Putamen (tissue), 1 donor: Measurements from ENCODE around the gene ADAMTS6.
A peak's percentile ranks its signal among the peaks of the same experiment; 100 is the strongest.
"Not testable (repeated sequence)": the region's sequence is repeated elsewhere in the genome, so short reads cannot be mapped to it uniquely, and the experiment has no call there.

ENCODE experiments used
- DNase-seq: peaks from one replicate; pipeline ENCODE4 v3.0.0-alpha.2; 2016; ENCODE audit warnings: low spot score

ADAMTS6 gene

DNA sequence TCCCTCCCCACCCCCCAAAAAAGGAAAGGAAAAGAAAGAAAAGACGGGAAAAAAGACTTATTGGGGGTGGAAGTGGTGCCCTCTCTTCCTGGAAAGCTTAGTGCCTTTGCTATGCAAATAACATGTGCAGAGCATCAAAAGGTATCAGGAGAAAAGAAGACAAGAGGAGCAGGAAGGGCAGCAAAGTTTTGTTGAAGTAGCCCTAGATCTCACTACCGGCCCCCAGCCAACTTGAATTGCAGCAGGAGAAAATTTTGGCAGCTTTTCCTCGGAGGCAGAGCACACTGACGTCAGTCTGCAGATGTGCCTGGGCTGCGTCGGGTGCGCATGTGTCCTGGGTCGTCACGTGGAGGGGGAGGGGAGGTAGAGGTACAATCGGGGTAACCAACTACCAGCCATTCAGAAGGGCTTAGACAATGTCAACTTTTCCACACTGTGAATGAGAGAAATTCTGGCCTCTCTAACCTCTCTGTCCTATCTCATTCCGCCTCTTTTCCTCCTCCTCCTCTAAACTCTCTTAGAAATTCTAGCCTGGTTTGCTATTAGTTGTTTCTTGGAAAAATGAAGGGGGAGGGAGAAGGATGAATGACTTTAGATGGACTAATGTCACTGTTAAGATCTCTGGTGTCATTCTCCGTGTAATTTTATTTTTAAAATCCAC is at the start of gene ADAMTS6:
Gene ADAMTS6 (minus strand): TSS at position 286 of the 661 bp plus-strand sequence. CDS start 8,247 bp downstream, outside the sequence.
- DNase-seq: peak; percentile 87

DNA sequence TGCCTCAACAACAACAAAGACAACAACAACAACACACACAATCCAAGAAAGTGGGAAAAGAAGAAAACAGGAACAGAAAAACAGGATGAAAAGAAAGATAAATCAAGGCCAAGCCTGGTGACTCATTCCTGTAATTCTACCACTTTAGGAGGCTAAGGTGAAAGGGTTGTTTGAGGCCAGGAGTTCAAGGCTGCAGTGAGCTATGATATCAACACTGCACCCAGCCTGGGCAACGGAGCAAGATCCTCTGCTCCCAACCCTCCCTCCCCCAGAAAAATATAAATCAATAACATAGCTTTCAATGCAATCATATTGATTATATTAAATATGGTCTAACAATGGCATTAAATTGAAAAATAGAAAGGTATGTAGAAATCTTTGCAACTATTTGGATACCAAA is 49.2 kb upstream of the ADAMTS6 start:
- no peak for DNase-seq

GRCh38 chr5:65525726-65526125 is 44.0 kb upstream of the ADAMTS6 start:
- DNase-seq: no peak

GRCh38 chr5:65512170-65512937 is 30.6 kb upstream of the ADAMTS6 start:
- no peak for DNase-seq

DNA sequence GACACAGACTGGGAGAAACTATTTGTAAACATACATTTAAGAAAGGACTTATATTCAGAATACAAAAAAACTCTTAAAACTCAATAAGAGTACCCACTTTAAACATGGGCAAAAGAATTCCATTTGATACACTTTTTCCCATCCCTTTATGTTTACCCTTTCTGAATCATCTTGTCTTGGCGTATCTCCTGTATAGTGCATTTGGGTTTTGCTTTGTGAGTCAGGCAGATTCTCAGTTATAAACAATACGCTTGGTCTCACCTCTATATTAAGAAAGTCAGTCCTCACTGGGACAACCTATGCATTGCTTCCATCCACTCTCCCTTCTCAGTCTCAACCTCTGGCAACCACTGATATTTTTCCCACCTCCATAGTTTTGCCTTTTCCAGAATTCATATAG is 27.3 kb upstream of the ADAMTS6 start:
- DNase-seq: no peak

DNA sequence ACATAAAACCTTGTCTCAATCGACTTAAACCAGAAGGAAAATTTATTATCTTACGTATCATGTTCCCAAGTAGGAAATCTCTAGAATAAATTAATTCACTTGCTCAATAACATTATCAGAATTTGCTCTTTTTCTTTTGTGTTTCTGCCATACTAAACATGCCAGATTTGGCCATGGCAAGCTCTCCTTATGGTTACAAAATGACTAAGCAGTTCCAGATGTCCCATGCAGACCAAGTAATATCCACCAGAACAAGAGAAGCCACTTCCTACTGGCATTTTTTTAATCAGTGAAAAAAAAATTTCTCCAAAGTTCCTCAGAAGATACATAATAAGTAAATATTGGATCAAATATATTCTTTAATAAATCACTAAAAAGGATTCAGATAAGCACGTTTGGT is 25.2 kb upstream of the ADAMTS6 start:
- no peak for DNase-seq

DNA sequence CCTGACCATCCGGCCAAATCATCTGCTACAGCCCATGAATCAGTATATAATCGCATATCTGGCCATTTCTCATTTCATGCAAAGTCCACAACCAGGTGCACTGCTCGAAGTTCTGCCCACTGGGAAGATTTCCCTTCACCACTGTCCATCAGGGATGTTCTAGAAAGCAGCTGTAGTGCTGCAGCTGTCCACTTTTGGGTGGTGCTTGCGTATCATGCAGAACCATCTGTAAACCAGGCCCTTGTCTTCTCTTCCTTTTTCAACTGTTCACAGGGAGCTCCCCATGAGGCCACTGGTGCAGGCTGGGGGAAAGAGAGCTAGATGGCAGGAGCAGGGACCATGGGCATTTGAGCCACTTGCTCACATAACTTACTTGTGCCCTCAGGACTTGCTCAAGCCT is 7.4 kb upstream of the ADAMTS6 start:
- no peak for DNase-seq

GRCh38 chr5:65488038-65488687 is 6.4 kb upstream of the ADAMTS6 start:
- not testable (repeated sequence) for DNase-seq

GRCh38 chr5:65486803-65487202 is 5.1 kb upstream of the ADAMTS6 start:
- not testable (repeated sequence) for DNase-seq

- DNase-seq: no peak
These were observed 3.7 kb upstream of the ADAMTS6 start for GRCh38 chr5:65485405-65485804.

- DNase-seq: peak; percentile 61
These were observed 2.0 kb upstream of the ADAMTS6 start for GRCh38 chr5:65483546-65484346.

DNA sequence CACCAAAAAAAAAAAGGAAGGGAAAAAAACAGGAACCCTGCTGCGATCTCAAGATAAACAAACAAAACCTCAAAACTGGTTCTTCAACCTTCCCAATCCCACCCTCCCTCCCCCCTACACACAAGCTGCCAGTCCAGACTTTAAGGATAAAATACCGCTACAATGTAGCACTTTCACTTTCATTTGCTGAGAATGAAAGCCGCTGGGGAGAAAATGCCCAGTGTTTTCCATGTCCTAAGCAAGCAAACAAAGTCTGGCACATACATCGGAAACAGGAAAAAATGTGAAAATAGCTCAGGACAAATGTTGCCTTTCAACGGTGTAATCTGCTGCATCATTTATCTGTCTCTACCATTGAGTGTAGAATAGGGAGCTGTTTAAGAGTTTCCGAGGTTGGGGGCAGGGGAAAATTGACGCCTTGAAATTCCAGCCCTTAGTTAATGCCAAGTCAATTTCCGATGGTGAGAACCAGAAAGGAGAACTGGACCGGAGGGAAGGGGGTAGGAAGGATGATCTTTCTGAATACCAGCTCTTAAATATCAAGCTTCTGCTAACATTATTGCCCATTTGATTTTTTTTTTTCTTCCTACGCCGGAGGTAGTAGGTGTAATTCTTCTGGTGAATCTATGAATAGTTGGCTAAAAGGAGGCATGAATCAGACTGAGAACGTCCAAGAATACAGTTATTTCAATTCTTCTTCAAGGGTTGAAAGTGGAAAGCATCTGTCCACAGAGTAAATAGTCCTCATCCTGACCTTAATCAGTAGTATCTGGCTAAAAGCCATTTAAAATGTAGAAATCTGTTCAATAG is 1.2 kb upstream of the ADAMTS6 start:
- DNase-seq: peak; percentile 23

- DNase-seq: peak; percentile 17
These were observed 596 bp upstream of the ADAMTS6 start for GRCh38 chr5:65482296-65482735.

- peak; percentile 1 for DNase-seq
These were observed 544 bp downstream of the ADAMTS6 start for GRCh38 chr5:65481171-65481581.

GRCh38 chr5:65480306-65480865 is 1.3 kb downstream of the ADAMTS6 start:
- peak; percentile 9 for DNase-seq

DNA sequence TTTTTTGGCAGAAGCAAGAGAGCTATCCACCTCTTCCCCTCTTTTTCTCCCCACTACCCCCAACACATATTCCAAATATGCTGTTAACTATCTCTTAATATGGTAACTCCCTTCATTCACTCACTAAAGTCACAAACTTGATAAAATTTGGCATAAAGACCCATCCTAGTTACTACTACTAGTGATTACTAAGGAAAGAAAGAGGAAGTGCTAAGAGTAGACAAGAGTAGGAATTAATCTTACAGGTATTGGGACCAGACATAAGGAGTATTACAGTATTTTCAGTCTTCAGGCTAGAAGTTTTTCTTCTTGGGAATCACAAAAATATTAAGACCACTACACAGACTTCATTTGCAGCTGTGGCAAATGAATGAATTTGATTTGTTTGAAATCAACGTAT is 2.2 kb downstream of the ADAMTS6 start:
- no peak for DNase-seq

GRCh38 chr5:65478336-65478735 is 3.4 kb downstream of the ADAMTS6 start:
- no peak for DNase-seq

DNA sequence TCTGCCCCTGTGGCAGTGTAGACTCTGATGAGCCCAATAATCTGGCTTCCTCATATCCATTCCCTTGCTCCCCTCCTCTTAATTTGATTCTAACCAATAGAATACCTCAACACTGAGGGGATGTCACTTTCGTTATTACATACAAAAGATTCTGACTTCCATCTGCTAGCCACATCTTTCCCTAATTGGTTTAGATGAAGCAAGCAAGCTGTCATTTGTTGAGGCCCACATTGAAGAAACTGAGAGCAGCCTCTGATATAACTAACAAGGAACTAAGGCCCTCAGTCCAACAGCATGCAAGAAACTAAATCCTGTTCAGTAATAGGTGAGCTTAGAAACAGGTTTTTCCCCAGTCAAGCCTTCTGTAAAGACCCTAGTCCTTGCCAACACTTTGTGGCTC is 5.8 kb downstream of the ADAMTS6 start:
- no peak for DNase-seq

DNA sequence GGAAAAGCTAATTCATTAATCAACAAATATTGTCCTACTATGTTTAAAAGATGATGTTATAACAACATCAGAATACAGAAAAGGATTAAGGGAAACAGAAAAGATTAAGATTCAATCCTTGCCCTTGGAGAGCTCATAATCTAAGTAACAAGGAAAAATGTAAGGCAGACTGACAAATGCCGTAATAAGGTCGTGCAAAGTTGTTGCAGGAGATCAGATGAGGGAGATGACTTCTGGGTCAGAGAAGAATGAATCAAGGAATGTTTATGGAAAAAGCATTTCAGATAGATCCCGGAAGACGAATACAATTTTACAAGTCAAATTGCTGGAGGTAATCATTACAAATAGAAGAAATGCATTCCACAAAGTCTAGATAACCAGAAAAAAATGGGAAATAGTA is 6.4 kb downstream of the ADAMTS6 start:
- DNase-seq: no peak

GRCh38 chr5:65474130-65474711 is 7.5 kb downstream of the ADAMTS6 start:
- no peak for DNase-seq

- no peak for DNase-seq
These were observed 13.1 kb downstream of the ADAMTS6 start for GRCh38 chr5:65468633-65469032.
